ENCODE data around the gene CD244. TPM values are rescaled to one million over a fixed set of nuclear protein-coding genes. Genes with fewer than 3 reads are reported as not detected.

CD244 gene
- total RNA-seq, 2 donors from 2014 or later, result 0.55 to 1.1 TPM

GRCh38 chr1:160866001-160866694 lies 3.5 kb upstream of the CD244 start:
- no peaks in the 10 kb centered on the region for H3K4me1 ChIP-seq (replicated peaks)
- no peaks in the 10 kb centered on the region for H3K27me3 ChIP-seq (replicated peaks; ENCODE audit: insufficient read depth)
- TF ChIP-seq CTCF (IDR thresholded peaks at IDR 0.05), result no peak
- TF ChIP-seq POLR2AphosphoS5 (IDR thresholded peaks at IDR 0.05), result no peak
- TF ChIP-seq POLR2A (IDR thresholded peaks at IDR 0.05), result no peak
- intact Hi-C loops (cut with DNase I), result no loop called here
- DNase-seq (ENCODE audit: low spot score), result no peak
- H3K9me3 ChIP-seq, result no peaks in the 10 kb centered on the region
- no peaks in the 10 kb centered on the region for H3K36me3 ChIP-seq
- no peak overlapping the region for H3K4me3 ChIP-seq
- H3K27ac ChIP-seq, result no peak overlapping the region

GRCh38 chr1:160865337-160865736 lies 2.6 kb upstream of the CD244 start:
- intact Hi-C loops (cut with DNase I), result no loop called here
- no peak for DNase-seq (ENCODE audit: low spot score)
- TF ChIP-seq CTCF (IDR thresholded peaks at IDR 0.05) (no peak), POLR2A (IDR thresholded peaks at IDR 0.05) (no peak), POLR2AphosphoS5 (IDR thresholded peaks at IDR 0.05) (no peak)
- Histone ChIP-seq H3K27ac (no peak overlapping the region), H3K4me3 (no peak overlapping the region), H3K36me3 (no peaks in the 10 kb centered on the region), H3K27me3 (replicated peaks; ENCODE audit: insufficient read depth) (no peaks in the 10 kb centered on the region), H3K9me3 (no peaks in the 10 kb centered on the region), H3K4me1 (replicated peaks) (no peaks in the 10 kb centered on the region)
- WGBS, result 72% methylated on average over 5 of the region's 5 CpGs

DNA sequence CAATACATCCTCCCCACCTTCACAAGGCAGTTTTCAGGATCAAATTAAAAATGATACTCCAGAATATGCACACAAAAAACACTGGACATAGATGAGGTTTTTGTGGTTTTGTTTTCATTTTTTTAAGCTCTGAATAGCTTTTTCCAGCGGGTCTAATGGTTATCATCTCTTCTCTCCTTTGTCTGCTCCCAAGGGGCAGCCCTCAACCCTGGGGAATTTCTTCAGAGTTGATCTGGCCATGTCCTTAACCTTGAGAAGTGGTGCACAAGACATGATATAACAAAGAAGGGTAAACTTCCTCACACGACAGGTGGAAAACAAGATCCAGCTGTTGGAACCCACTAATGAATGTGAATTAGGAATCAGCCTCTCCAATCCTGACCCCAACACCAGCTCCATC lies 1.5 kb upstream of the CD244 start:
- Histone ChIP-seq H3K36me3 (no peaks in the 10 kb centered on the region), H3K27me3 (replicated peaks; ENCODE audit: insufficient read depth) (no peaks in the 10 kb centered on the region), H3K9me3 (no peaks in the 10 kb centered on the region), H3K27ac (no peak overlapping the region), H3K4me1 (replicated peaks) (no peaks in the 10 kb centered on the region), H3K4me3 (no peak overlapping the region)
- intact Hi-C loops (cut with DNase I), result no loop called here
- WGBS, result 78% methylated on average over 2 of the region's 2 CpGs
- no peak for DNase-seq (ENCODE audit: low spot score)
- TF ChIP-seq POLR2AphosphoS5 (IDR thresholded peaks at IDR 0.05) (no peak), POLR2A (IDR thresholded peaks at IDR 0.05) (no peak), CTCF (IDR thresholded peaks at IDR 0.05) (no peak)

GRCh38 chr1:160863774-160864131 lies 1.1 kb upstream of the CD244 start:
- no peak overlapping the region for H3K27ac ChIP-seq
- no peaks in the 10 kb centered on the region for H3K27me3 ChIP-seq (replicated peaks; ENCODE audit: insufficient read depth)
- H3K4me1 ChIP-seq (replicated peaks), result no peaks in the 10 kb centered on the region
- no peak overlapping the region for H3K4me3 ChIP-seq
- H3K36me3 ChIP-seq, result no peaks in the 10 kb centered on the region
- DNase-seq (ENCODE audit: low spot score), result no peak
- 71% methylated on average over 4 of the region's 4 CpGs for WGBS
- no peak for TF ChIP-seq POLR2A (IDR thresholded peaks at IDR 0.05)
- no peak for TF ChIP-seq POLR2AphosphoS5 (IDR thresholded peaks at IDR 0.05)
- no peak for TF ChIP-seq CTCF (IDR thresholded peaks at IDR 0.05)
- intact Hi-C loops (cut with DNase I), result no loop called here
- no peaks in the 10 kb centered on the region for H3K9me3 ChIP-seq

DNA sequence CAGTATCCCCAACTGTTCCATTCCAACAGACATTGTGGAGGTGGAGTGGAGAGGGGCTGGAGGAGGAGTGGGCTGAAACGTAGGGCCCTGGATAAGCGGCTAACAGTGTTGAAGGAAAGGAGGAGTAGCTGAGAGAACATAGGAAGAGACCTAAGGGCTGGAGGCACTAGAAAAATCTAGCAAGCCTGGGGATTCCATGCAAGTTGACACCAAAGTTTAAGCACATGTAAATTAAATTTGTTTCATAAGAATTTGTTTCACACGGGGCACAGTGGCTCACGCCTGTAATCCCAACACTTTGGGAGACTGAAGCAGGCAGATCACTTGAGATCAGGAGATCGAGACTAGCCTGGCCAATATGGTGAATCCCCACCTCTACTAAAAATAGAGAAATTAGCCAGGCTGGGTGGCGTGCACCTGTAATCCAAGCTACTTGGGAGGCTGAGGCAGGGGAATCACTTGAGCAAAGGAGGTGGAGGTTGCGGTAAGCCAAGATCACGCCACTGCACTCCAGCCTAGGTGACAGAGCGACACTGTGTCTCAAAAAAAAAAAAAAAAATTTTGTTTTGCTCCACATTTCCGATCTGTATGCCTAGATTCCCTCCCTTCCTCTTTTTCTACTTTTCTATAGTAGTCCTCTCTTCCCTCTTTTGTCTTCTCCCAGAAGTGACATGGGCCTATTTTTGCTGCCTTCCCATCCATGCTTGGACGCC lies 530 bp upstream of the CD244 start:
- intact Hi-C loops (cut with DNase I), result no loop called here
- WGBS, result 87% methylated on average over 11 of the region's 11 CpGs

More for the DNA sequence above, 530 bp upstream of the CD244 start:
- H3K9me3 ChIP-seq, result no peaks in the 10 kb centered on the region
- no peaks in the 10 kb centered on the region for H3K4me1 ChIP-seq (replicated peaks)
- no peak overlapping the region for H3K4me3 ChIP-seq
- H3K36me3 ChIP-seq, result no peaks in the 10 kb centered on the region
- no peak overlapping the region for H3K27ac ChIP-seq
- TF ChIP-seq POLR2AphosphoS5 (IDR thresholded peaks at IDR 0.05) (no peak), POLR2A (IDR thresholded peaks at IDR 0.05) (no peak), CTCF (IDR thresholded peaks at IDR 0.05) (no peak)
- no peak for DNase-seq (ENCODE audit: low spot score)
- no peaks in the 10 kb centered on the region for H3K27me3 ChIP-seq (replicated peaks; ENCODE audit: insufficient read depth)
